ENCODE data around the gene TC2N.

The TC2N gene

GRCh38 chr14:91729756-91730155 lies 137.6 kb downstream of the TC2N start:
- ChIA-PET CTCF (no interaction called here), POLR2A (no interaction called here)
- DNase-seq (ENCODE audit: extremely low spot score) = no peak
- TF ChIP-seq BHLHE40 (IDR thresholded peaks at IDR 0.05; ENCODE audit: borderline replicate concordance) (no peak), TARDBP (IDR thresholded peaks at IDR 0.05) (no peak), ARNT (IDR thresholded peaks at IDR 0.05) (no peak), SP1 (IDR thresholded peaks at IDR 0.05) (no peak), FOXK2 (IDR thresholded peaks at IDR 0.05) (no peak)
